GM19023 (cell line): ENCODE results near the gene EYA4.

ENCODE experiments used
- ATAC-seq: cut with Tn5 transposase; IDR thresholded peaks from one replicate; pipeline ENCODE4 v1.9.1; 2021; ENCODE audit warnings: mild to moderate bottlenecking, moderate library complexity; ENCODE audit not compliant: unreplicated experiment

EYA4 gene

DNA sequence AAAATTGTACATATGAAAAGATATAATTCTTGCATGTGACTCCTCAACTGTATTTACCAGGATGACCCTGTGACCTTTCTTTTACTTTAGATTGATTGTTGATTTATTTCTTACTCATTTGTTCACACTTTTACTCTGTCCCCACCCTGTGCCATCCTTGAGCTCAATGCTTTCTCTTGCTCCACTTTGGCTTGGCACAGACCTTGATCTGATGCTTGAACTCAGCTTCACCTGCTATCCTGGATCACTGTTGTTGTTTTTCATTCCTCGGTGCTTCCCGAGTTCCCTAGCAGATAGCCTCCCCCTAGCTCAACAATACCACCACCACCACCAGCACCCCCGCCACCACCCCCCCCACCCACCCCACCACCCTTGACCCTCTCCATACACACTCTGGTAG lies 102.1 kb downstream of the EYA4 start:
- ATAC-seq: no peak

GRCh38 chr6:133348846-133349245 lies 107.7 kb downstream of the EYA4 start:
- no peak for ATAC-seq

DNA sequence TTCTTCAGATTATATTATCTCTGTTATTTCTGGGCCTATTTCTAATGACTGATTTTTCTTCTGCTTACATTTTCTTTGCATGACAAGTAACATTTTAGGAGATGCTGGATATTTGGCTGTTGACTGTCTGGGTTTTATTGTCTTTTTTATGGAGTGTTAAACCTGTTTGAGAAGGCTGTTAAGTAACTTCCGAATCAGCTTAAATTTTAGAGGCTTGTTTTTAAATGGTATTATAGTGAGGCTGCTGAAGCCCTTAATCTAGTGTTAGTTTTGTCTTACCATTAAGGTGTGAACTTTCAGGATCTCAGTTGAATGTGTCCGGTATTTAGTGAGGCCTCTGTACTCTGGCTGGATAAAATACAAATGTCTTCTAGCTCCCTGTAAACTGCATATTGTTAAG lies 109.8 kb downstream of the EYA4 start:
- ATAC-seq: no peak

DNA sequence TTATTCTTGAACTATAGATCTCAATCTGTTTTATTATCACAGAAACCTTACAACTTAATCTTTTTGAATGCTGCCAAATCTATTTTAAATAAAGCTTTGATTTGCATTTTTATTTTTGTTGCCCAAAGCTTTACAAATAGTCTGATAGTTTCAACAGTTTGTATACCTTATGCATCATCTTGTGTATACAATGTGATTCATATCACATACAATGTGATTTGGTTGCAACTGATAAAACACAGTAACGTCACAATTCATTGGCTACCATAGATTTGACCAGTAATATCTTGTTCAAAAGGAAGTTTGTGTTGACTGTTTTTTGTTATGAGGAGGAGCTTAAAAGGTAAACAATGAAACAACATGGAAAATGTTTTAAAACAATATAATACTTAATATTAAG lies 110.9 kb downstream of the EYA4 start:
- no peak for ATAC-seq

- ATAC-seq: no peak
Measured at GRCh38 chr6:133353061-133353460, 111.9 kb downstream of the EYA4 start.

DNA sequence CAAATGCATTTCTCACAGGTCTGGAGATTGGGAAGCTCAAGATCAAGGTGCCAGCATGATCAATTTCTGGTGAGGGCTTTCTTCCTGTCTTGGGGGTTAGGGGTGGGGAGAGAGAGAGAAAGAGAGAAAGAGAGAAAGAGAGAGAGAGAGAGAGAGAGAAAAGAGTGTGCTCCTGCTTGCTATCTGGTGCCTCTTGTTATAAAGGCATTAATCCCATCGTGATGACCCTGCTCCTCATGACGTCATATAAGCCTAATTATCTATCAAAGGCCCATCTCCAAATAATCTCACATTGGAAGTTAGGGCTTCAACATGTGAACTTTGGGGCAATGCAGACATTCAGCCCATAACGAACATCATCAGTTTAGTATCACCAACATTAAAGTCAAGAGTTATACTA lies 114.8 kb downstream of the EYA4 start:
- no peak for ATAC-seq

DNA sequence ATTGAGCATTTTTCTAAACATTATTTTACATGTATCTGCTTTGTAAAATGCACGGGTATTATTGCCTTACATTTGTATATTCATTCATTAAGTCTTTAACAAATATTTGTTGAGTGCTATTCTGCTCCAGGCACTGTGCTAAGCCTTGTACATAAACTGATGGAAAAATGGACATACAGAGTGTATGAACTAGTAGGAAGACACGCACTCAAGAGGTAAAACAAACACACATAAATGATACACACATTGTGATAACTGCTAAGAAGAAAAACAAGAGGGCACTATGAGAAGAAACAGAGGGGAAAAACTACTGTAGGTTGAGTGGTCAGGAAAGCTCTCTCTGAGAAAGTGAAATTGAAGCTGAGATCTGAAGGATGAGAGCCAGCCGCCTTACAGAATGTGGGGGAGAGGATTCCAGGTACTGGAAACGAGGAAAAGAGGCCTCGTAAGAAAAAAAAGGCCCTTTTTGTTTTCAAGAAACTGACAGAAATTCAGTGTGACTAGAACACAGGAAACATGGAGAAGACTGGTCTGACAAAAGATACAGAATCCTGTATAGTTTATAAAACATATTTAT lies 117.5 kb downstream of the EYA4 start:
- ATAC-seq: no peak

DNA sequence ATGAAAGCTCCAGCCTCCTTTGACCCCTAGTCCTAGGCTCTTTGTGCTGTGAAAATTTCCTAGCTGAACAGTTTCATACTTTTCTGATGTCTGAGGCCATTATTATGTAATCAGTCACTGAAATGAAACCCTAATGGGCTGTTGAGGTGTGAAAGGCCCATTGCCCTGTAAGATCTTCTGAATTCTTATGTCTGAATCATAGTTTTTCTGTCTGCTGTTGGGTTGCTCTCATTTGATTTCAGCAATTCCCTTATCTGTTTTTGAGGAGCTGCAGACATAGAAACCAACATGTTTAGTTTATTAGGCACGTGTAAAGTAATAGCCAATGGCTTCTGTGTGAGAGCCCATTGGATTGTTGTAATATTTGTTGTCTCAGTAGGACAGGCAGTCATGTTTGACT lies 118.1 kb downstream of the EYA4 start:
- no peak for ATAC-seq

DNA sequence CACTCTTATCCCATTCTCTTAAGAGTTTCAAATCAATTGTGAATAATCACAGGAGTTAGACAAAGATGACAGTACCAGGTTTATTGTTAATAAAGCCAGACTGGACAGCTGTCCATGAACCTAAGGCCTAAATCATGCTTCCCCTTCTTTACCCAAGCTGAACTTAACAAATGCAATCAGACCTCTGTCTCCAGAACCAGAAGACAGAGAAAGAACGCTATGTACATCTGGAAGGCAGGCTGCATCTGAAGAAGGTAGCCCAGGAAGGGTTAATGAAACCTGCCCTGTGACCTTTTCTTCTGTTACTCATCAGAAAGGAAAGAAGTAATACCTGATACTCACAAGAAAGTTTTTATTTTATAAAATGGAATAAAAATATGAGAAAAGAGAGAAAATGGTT lies 118.6 kb downstream of the EYA4 start:
- no peak for ATAC-seq

- ATAC-seq: no peak
Measured at GRCh38 chr6:133360194-133360593, 119.0 kb downstream of the EYA4 start.

DNA sequence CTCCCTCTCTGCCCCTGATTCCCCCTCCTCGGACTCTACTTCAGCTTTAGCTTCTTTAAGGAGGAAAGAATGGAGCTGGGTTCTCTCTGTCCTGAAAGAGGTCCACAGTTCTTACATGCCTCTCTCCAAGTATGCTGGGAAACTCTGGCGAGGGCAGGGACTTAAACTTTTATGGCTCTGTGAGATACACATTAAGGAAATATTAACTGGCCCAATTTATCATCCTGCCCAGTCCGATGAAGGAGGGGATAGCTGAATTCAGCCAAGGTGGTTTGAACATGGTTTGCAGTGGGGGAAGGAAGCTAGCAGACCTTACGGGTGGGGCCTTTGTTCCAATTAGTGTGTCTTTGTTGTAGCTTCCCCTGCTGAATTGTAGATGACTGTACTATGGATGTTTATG lies 121.7 kb downstream of the EYA4 start:
- ATAC-seq: no peak

DNA sequence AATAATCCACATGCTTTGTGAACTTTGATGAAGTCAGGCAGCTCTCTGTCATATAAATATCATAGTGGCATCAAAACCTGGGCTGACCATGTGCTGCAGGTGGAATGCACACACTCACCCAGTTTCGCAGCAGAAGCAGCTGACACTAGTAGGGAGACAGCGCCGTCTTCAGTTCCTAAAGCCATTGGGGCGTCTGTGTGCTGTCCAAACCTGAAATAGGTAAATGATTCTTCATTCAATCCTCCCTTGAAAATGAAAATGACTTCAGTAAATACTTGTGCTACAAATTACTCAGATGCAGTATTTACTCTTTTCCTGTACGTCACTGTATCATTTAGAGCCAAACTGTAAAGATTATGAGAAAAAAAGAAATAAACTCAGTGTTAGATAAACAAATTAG lies 127.5 kb downstream of the EYA4 start:
- ATAC-seq: no peak

DNA sequence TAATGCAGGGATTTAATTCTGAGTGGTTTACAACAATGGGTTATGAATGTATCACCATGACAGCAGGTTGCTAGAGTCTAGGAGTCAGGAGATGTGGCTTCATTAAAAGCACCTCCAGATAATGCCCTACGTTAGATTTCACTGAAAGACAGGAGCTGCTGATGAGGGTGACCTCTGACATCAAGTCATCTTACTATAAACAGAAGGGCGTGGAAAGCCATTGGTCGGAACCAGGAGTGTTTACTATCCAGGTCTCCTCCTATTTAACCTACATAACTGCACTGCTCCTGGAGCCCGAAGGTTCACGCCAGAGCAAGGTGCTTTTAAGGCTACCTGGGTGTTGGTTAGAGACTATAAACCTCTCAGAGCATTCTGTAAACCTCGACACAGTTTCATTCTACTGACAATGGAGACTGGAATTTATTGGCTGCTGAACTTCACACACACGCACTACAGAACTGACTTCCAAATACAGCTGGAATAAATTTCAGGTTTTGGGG lies 128.7 kb downstream of the EYA4 start:
- no peak for ATAC-seq

DNA sequence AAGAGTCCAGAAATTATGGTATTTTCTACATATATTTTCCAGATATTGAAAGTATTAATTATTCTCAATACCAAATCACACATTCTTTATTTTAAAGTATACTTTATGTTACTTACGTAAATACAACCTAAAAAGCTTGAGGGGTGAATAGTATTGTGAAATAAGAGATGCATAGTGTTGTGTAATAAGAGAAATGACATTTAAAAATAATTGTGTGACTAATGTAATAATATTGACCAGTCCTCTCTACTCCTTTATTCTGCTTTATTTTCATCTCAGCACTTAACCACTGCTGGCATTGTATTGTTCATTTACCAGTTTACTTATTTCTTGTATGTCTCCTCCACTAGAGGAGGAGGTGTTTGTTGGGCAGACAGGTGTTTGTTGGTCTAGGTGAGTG lies 135.6 kb downstream of the EYA4 start:
- ATAC-seq: no peak

GRCh38 chr6:133377219-133377618 lies 136.1 kb downstream of the EYA4 start:
- ATAC-seq: no peak

GRCh38 chr6:133380047-133380446 lies 138.9 kb downstream of the EYA4 start:
- ATAC-seq: no peak

DNA sequence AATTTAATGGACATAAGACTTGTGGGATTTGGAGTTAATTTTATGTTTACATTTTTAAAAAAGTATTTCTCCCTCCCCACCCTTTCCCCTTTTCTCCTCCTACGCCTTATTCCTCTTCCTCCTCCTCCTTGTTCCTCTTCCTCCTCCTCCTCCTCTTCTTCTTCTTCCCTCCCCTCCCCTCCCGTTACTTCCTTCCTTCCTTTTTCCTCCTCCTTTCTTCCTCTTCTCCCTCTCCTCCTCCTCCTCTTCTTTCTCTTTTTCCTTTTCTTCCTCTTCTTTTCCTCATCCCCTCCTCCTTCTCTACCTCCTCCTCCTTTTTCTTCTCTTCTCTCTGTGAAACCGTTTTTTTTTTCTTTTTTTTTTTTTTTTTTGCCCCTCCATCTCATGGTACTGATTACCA lies 139.6 kb downstream of the EYA4 start:
- no peak for ATAC-seq

DNA sequence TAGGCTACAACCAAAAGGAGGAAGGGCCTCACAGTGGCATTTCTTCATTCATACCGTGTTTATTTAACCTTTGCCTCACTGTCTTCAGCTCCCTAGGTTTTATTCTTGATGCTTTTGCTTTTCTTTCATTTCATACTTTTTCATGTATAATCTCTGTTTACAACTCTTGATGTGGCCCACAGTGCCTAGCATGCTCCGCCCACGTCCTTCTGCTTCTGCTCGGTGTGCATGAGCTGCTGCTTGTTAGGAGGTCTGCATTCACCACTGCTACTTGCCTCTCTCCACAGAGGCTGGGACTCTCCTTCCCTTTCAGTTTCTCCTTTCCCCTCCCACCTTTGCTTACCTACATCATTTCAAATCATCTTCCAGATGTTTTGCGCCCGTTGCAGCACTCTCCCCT lies 147.6 kb downstream of the EYA4 start:
- no peak for ATAC-seq

DNA sequence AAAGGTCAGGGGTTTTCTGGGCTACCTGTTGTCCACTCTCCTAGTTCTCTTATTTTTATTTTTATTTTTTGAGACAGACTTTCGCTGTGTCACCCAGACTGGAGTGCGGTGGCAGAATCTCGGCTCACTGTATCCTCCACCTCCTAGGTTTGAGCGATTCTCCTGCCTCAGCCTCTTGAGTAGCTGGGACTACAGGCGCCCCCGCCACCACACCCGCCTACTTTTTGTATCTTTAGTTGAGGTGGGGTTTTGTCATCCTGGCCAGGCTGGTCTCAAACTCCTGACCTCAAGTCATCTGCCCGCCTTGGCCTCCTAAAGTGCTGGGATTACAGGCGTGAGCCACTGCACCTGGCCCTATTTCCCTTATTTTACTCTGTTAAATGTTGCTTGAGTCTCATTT lies 149.0 kb downstream of the EYA4 start:
- no peak for ATAC-seq

DNA sequence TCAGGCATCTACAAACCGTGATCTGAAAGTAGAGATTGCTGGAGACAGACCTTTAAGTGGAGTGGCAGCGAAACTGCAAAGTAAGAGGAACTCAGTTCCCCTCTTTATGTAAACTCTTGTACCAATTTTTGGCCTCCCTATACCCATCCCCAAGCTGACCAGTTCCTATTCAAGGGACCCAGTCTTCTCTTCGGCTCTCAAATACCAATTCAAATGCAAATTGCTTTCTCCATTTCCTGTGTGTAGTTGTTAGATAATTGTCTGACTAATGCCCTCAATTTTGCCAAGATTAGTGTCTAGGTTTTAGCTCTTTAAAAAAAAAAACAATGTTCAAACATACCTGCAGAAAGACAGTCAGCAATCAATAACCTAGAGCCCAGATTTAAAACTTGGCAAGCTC lies 150.9 kb downstream of the EYA4 start:
- no peak for ATAC-seq

- ATAC-seq: no peak
Measured at GRCh38 chr6:133392641-133393040, 151.5 kb downstream of the EYA4 start.

GRCh38 chr6:133393891-133394290 lies 152.7 kb downstream of the EYA4 start:
- no peak for ATAC-seq

DNA sequence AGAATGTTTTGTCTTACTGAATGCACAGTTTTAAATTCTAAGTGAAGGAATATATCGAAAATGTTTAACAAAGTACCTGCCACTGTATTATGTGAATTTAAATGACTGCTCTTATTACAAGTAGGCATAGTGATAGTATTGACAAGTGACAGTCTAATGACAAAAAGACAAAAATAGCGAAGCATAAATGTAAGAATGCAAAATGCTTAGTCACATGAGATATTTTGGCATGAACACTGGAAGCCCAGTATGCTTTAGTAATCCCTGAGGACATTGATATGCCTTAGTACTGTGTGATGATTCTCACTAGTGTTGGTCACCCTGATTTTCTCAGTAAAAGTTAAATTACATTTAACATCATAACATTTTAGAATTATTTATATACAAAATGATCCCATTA lies 153.5 kb downstream of the EYA4 start:
- no peak for ATAC-seq
